ENCODE results near the gene TMA7. TPM values are rescaled to one million over a fixed set of nuclear protein-coding genes. Genes with fewer than 3 reads are reported as not detected.
A peak's percentile ranks its signal among the peaks of the same experiment; 100 is the strongest.

The TMA7 gene
- total and polyA plus RNA-seq, 2 of the 13 experiments (the other 11 are each of a cell fraction or from before 2014, with no cell fraction given): 100 to 486 TPM

GRCh38 chr3:48428572-48429316 is 11.3 kb upstream of the TMA7 start (continued):
- peak; percentile 76 for TF ChIP-seq AGO2 (optimal IDR thresholded peaks at IDR 0.05; ENCODE audit: low read depth, low read length)
- no peak; the same call in none of the 2 replicates for TF ChIP-seq FOXO1 (CRISPR knock-in tag; IDR thresholded peaks at IDR 0.05)
- TF ChIP-seq ZNF782 (CRISPR knock-in tag; IDR thresholded peaks at IDR 0.05; ENCODE audit: borderline replicate concordance): no peak
- peak; percentile 45; the same call in 1 of the 2 replicates for TF ChIP-seq ZFY (CRISPR knock-in tag; IDR thresholded peaks at IDR 0.05)
- TF ChIP-seq ZNF563 (CRISPR knock-in tag; IDR thresholded peaks at IDR 0.05): no peak
- TF ChIP-seq, protein P1, sequence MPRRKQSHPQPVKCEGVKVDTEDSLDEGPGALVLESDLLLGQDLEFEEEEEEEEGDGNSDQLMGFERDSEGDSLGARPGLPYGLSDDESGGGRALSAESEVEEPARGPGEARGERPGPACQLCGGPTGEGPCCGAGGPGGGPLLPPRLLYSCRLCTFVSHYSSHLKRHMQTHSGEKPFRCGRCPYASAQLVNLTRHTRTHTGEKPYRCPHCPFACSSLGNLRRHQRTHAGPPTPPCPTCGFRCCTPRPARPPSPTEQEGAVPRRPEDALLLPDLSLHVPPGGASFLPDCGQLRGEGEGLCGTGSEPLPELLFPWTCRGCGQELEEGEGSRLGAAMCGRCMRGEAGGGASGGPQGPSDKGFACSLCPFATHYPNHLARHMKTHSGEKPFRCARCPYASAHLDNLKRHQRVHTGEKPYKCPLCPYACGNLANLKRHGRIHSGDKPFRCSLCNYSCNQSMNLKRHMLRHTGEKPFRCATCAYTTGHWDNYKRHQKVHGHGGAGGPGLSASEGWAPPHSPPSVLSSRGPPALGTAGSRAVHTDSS (CRISPR knock-in tag; conservative IDR thresholded peaks at IDR 0.05): no peak
- no peak for TF ChIP-seq MIER2 (CRISPR knock-in tag; IDR thresholded peaks at IDR 0.05)
- TF ChIP-seq, protein P2, sequence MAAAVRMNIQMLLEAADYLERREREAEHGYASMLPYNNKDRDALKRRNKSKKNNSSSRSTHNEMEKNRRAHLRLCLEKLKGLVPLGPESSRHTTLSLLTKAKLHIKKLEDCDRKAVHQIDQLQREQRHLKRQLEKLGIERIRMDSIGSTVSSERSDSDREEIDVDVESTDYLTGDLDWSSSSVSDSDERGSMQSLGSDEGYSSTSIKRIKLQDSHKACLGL (CRISPR knock-in tag; IDR thresholded peaks at IDR 0.05): no peak
- no peak for TF ChIP-seq SP1 (IDR thresholded peaks at IDR 0.05)
- no peak for TF ChIP-seq SP1 (CRISPR knock-in tag; IDR thresholded peaks at IDR 0.05)
- peak; percentile 45; the same call in 1 of the 2 replicates for TF ChIP-seq ZNF143 (CRISPR knock-in tag; IDR thresholded peaks at IDR 0.05)
- TF ChIP-seq ZNF446 (CRISPR knock-in tag; IDR thresholded peaks at IDR 0.05): no peak
- no peak for TF ChIP-seq SUZ12 (IDR thresholded peaks at IDR 0.05; ENCODE audit: low read depth, low read length)
- TF ChIP-seq SMARCC2 (IDR thresholded peaks at IDR 0.05): no peak
- TF ChIP-seq, protein P3, sequence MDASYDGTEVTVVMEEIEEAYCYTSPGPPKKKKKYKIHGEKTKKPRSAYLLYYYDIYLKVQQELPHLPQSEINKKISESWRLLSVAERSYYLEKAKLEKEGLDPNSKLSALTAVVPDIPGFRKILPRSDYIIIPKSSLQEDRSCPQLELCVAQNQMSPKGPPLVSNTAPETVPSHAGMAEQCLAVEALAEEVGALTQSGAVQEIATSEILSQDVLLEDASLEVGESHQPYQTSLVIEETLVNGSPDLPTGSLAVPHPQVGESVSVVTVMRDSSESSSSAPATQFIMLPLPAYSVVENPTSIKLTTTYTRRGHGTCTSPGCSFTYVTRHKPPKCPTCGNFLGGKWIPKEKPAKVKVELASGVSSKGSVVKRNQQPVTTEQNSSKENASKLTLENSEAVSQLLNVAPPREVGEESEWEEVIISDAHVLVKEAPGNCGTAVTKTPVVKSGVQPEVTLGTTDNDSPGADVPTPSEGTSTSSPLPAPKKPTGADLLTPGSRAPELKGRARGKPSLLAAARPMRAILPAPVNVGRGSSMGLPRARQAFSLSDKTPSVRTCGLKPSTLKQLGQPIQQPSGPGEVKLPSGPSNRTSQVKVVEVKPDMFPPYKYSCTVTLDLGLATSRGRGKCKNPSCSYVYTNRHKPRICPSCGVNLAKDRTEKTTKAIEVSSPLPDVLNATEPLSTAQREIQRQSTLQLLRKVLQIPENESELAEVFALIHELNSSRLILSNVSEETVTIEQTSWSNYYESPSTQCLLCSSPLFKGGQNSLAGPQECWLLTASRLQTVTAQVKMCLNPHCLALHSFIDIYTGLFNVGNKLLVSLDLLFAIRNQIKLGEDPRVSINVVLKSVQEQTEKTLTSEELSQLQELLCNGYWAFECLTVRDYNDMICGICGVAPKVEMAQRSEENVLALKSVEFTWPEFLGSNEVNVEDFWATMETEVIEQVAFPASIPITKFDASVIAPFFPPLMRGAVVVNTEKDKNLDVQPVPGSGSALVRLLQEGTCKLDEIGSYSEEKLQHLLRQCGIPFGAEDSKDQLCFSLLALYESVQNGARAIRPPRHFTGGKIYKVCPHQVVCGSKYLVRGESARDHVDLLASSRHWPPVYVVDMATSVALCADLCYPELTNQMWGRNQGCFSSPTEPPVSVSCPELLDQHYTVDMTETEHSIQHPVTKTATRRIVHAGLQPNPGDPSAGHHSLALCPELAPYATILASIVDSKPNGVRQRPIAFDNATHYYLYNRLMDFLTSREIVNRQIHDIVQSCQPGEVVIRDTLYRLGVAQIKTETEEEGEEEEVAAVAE (CRISPR knock-in tag; IDR thresholded peaks at IDR 0.05; ENCODE audit: borderline replicate concordance): no peak
- no peak for TF ChIP-seq ZNF556 (CRISPR knock-in tag; IDR thresholded peaks at IDR 0.05; ENCODE audit: borderline replicate concordance)
- TF ChIP-seq HOXD1 (CRISPR knock-in tag; IDR thresholded peaks at IDR 0.05): no peak
- TF ChIP-seq ZNF501 (CRISPR knock-in tag; IDR thresholded peaks at IDR 0.05): no peak
- TF ChIP-seq, protein P4, sequence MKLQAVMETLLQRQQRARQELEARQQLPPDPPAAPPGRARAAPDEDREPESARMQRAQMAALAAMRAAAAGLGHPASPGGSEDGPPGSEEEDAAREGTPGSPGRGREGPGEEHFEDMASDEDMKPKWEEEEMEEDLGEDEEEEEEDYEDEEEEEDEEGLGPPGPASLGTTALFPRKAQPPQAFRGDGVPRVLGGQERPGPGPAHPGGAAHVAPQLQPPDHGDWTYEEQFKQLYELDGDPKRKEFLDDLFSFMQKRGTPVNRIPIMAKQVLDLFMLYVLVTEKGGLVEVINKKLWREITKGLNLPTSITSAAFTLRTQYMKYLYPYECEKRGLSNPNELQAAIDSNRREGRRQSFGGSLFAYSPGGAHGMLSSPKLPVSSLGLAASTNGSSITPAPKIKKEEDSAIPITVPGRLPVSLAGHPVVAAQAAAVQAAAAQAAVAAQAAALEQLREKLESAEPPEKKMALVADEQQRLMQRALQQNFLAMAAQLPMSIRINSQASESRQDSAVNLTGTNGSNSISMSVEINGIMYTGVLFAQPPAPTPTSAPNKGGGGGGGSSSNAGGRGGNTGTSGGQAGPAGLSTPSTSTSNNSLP (IDR thresholded peaks at IDR 0.05; ENCODE audit: low read depth, low read length): no peak
- TF ChIP-seq SMYD3 (CRISPR knock-in tag; IDR thresholded peaks at IDR 0.05): no peak
- TF ChIP-seq POLR2A (IDR thresholded peaks at IDR 0.05; ENCODE audit: insufficient read depth in 1 of 2, low read depth in 2 of 2, low read length in 2 of 2): no peak
- TF ChIP-seq ZIK1 (CRISPR knock-in tag; IDR thresholded peaks at IDR 0.05; ENCODE audit: borderline replicate concordance, low read depth): no peak
- no peak for TF ChIP-seq KDM5B (CRISPR knock-in tag; IDR thresholded peaks at IDR 0.05; ENCODE audit: borderline replicate concordance)
